Osteocyte (in vitro differentiated cells): ENCODE data around the gene CIB4. TPM values are rescaled to one million over a fixed set of nuclear protein-coding genes. Genes with fewer than 3 reads are reported as not detected.

ENCODE experiments used
- DNase-seq: peaks from one replicate; pipeline ENCODE4 v3.0.0; 2021; ENCODE audit warnings: mixed read lengths; ENCODE audit not compliant: unreplicated experiment; ENCODE audit errors: extremely low spot score
- H3K27ac Mint-ChIP-seq: one replicate; pipeline ENCODE4 v1.8.0; 2021; ENCODE audit warnings: mild to moderate bottlenecking, mixed read lengths; ENCODE audit not compliant: unreplicated experiment
- H3K27me3 Mint-ChIP-seq: one replicate; pipeline ENCODE4 v1.8.0; 2021; ENCODE audit warnings: mixed read lengths; ENCODE audit not compliant: unreplicated experiment
- H3K36me3 Mint-ChIP-seq: one replicate; pipeline ENCODE4 v1.8.0; 2021; ENCODE audit warnings: mixed read lengths; ENCODE audit not compliant: unreplicated experiment
- H3K4me1 Mint-ChIP-seq: one replicate; pipeline ENCODE4 v1.8.0; 2021; ENCODE audit warnings: mixed read lengths; ENCODE audit not compliant: unreplicated experiment
- H3K4me3 Mint-ChIP-seq: one replicate; pipeline ENCODE4 v1.8.0; 2021; ENCODE audit warnings: mild to moderate bottlenecking, moderate library complexity, mixed read lengths; ENCODE audit not compliant: unreplicated experiment
- H3K9me3 Mint-ChIP-seq: one replicate; pipeline ENCODE4 v1.8.0; 2021; ENCODE audit warnings: mixed read lengths; ENCODE audit not compliant: unreplicated experiment
- CTCF ChIP-seq: fragments of 200-600 bp; sonication (generic); IDR thresholded peaks from 2 replicates; pipeline ENCODE4 v1.5.0; 2021; ENCODE audit warnings: antibody characterized with exemption, mild to moderate bottlenecking, moderate library complexity
- total RNA-seq: library from RNA; stranded (reverse); gene quantifications from 2 replicates; pipeline ENCODE4 v1.2.1, GENCODE V29; 2021

The CIB4 gene
- total RNA-seq, 1 donor from 2014 or later = not detected

DNA sequence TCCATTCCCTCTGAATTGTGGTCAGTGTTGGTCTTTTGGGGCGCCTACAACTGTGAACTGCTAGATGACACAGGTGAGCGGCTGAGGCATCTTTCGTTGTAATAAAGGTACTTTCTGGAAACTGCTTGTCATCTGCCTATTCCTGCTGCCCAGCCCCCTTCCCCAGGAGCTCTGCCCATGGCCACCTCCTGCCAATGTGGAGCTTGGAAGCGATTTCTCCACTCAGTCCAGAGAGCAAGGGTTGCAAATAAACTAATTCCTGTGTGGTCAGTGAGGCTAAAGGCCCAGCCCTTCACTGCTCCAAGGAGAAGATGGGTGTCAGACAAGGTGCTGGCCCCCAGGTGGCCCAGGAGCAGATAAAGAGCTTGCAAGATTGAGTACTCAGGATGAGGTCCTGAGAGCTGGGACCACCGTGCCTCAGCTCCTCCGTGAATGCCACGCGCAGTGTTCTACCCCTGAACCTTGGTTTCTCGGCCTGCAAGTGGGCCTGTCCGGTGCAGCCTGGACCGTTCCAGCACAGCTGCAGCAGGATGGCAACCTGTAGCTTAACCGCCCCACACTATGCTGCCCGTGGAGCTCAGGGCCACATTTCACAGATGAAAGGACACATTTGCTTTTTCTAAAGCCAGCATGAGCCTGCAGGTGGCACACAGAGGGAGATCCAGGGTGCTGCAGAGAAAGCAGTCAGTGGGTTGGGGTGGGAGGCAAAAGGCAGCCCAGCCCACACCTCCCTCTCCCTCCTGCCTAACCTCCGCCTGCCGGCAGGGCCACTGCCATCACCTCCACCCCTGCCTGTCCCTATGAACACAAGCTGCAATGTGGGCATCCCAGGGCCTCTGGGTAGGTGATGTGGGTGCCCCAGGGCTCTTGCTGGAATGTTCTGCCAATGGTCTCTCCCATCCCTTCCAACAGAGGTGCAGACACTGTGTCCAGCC lies 84.6 kb downstream of the CIB4 start:
- Mint-ChIP-seq H3K36me3 (no peaks in the 10 kb centered on the region), H3K9me3 (no peaks in the 10 kb centered on the region), H3K27me3 (peaks cover 70% of the 10 kb centered on the region), H3K4me3 (no peak overlapping the region), H3K4me1 (no peaks in the 10 kb centered on the region), H3K27ac (no peak overlapping the region)
- TF ChIP-seq CTCF = no peak
- DNase-seq = no peak

GRCh38 chr2:26555246-26556133 lies 85.7 kb downstream of the CIB4 start:
- Mint-ChIP-seq H3K4me1 (no peaks in the 10 kb centered on the region), H3K9me3 (no peaks in the 10 kb centered on the region), H3K4me3 (no peak overlapping the region), H3K27me3 (peaks cover 78% of the 10 kb centered on the region), H3K36me3 (no peaks in the 10 kb centered on the region), H3K27ac (no peak overlapping the region)
- DNase-seq = no peak
- TF ChIP-seq CTCF = no peak

- no peak for DNase-seq
- no peaks in the 10 kb centered on the region for H3K4me1 Mint-ChIP-seq
Measured at GRCh38 chr2:26552641-26553374, 88.4 kb downstream of the CIB4 start.

DNA sequence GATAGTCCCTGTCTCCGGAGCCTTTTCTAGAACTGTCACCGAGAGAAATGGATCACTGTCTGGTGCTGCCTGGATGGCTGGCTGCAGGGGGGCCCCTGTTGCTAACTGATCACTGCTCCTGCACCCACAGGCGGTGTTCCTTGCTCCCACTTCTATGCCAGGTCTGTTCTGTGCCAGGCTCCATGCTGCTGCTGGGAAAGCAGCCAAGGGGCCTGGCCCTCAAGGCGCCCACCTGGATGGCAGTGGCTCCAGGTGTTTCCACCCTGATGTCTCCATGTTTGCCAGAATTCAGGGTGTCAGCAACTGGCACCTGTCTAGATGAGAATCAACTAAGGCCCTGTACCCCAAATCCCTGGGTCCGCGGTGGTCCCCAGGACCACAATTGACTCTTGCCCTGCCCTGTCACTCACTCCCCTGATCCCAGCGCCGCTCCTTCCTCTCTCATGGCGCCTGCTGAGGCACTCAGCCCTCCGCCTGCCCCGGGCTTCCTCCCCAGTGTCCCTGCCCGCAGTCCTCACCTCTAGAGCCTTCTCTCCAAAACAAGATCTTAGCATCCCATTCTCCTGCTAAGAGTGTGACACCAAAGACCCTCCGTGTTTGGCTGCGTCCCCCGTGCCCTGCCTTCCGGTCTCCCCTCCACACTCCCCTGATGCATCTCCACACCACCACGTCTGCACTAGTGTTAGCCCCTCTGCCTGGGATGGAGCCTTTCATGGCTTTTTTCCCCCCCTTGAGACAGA lies 90.7 kb downstream of the CIB4 start:
- no peak for TF ChIP-seq CTCF
- Mint-ChIP-seq H3K27me3 (peaks cover 57% of the 10 kb centered on the region), H3K27ac (no peak overlapping the region), H3K4me1 (peaks cover 3% of the 10 kb centered on the region), H3K9me3 (no peaks in the 10 kb centered on the region), H3K36me3 (no peaks in the 10 kb centered on the region), H3K4me3 (no peak overlapping the region)
- no peak for DNase-seq

More at GRCh38 chr2:26552641-26553374, 88.4 kb downstream of the CIB4 start:
- no peak overlapping the region for H3K4me3 Mint-ChIP-seq
- no peak overlapping the region for H3K27ac Mint-ChIP-seq
- no peaks in the 10 kb centered on the region for H3K36me3 Mint-ChIP-seq
- no peak for TF ChIP-seq CTCF
- no peaks in the 10 kb centered on the region for H3K9me3 Mint-ChIP-seq
- peaks cover 59% of the 10 kb centered on the region for H3K27me3 Mint-ChIP-seq
